HFF-Myc (cell line): ENCODE results near the gene NLGN1.

ENCODE experiments used
- DNase-seq: peaks from one replicate; pipeline ENCODE4 v3.0.0-alpha.2; 2011; ENCODE audit warnings: low read depth; ENCODE audit errors: extremely low read depth
- H3K4me3 ChIP-seq: replicated peaks from 2 replicates; pipeline ENCODE4 v1.5.1; 2011; ENCODE audit warnings: low read depth, mild to moderate bottlenecking, control low read depth, low read length
- CTCF ChIP-seq: IDR thresholded peaks from 2 replicates; pipeline ENCODE4 v1.5.1; 2012; ENCODE audit warnings: mild to moderate bottlenecking, low read depth, low read length, control low read depth; ENCODE audit errors: missing control alignments

Gene NLGN1

GRCh38 chr3:174102274-174102673 lies 704.7 kb downstream of the NLGN1 start:
- DNase-seq, result no peak
- no peak overlapping the region for H3K4me3 ChIP-seq
- TF ChIP-seq CTCF, result no peak

DNA sequence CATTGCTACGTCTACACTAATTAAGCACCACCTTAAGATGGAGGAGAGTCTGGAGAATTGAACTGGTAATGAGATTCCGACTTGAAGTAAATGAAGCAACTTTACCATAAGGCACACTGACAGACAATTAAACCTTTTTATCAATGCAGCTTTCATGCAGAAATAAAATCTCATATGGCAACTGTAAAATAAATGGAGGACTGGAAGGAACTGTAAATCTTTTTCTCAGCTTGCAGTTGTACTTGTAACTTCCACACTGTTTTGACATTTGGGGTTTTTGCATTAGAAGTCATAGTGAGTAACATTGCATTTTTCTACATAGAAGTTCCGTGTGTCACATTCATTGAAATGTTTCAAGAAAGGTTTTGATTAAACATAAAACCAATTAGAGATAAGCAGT lies 705.3 kb downstream of the NLGN1 start:
- no peak overlapping the region for H3K4me3 ChIP-seq
- DNase-seq, result no peak
- TF ChIP-seq CTCF, result no peak

DNA sequence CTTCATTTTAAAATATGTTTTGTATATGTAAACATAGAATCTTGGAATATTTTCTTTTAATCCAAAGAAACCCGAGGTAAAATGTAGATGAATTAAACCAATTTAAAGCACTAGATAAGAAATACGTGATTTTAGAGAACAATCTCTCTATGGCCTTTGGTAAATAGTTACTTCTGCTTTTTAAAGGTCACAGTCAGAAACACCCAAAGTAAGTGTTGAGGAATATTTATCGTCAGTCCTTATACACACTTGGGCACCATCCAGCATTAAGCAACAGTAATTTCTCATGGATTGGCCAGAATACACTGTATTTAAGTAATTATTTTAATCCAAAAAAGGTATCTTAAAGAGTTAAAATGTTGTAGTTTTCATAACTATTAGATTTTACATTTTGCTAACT lies 713.2 kb downstream of the NLGN1 start:
- no peak for DNase-seq
- TF ChIP-seq CTCF, result no peak
- H3K4me3 ChIP-seq, result no peak overlapping the region

- DNase-seq, result no peak
- no peak for TF ChIP-seq CTCF
- H3K4me3 ChIP-seq, result no peak overlapping the region
Measured at GRCh38 chr3:174111776-174112175, 714.2 kb downstream of the NLGN1 start.

DNA sequence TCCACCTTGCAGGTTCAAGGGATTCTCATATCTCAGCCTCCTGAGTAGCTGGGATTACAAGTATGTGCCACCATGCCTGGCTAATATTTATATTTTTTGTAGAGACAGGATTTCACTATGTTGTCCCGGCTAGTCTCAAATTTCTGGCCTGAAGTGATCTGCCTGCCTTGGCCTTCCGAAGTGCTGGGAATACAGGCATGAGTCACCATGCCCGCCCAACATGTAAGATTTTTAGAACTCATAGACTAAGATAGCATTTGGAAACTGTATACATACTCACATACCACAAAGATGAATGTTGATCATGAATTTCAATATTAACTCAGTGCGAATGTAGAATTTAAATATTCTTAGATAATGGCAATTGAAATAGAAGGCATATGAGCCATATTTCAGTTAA lies 718.9 kb downstream of the NLGN1 start:
- TF ChIP-seq CTCF, result no peak
- no peak for DNase-seq
- no peak overlapping the region for H3K4me3 ChIP-seq

DNA sequence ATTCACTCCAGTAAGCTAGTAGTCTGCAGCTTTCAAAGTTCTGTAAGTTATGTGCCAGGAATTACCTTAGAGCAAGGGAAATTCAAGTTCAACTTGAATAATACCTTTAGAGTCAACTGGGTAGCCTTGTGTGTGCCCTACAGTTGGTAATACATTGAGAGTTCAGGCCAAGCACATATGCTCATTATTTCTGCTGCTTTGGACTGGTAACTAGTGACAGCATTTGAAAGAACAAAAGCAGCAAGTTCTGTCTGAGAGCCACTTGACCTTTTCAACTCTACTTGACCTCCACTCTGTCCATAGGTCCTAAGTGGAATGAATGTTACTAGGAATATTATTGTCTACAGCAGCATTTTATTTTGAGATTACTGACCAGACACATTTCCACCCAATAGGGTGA lies 723.5 kb downstream of the NLGN1 start:
- no peak overlapping the region for H3K4me3 ChIP-seq
- DNase-seq, result no peak
- no peak for TF ChIP-seq CTCF

- TF ChIP-seq CTCF, result no peak
- DNase-seq, result no peak
- no peak overlapping the region for H3K4me3 ChIP-seq
Measured at GRCh38 chr3:174122411-174122810, 724.9 kb downstream of the NLGN1 start.
